C1 segment of cervical spinal cord (tissue), 14 donors: Measurements from ENCODE around the gene STYXL2.

Experiments used
- DNase-seq, 14 donors: peaks; one replicate each; lab custom pipeline; 2025; lab: John Stamatoyannopoulos, UW

Gene STYXL2

DNA sequence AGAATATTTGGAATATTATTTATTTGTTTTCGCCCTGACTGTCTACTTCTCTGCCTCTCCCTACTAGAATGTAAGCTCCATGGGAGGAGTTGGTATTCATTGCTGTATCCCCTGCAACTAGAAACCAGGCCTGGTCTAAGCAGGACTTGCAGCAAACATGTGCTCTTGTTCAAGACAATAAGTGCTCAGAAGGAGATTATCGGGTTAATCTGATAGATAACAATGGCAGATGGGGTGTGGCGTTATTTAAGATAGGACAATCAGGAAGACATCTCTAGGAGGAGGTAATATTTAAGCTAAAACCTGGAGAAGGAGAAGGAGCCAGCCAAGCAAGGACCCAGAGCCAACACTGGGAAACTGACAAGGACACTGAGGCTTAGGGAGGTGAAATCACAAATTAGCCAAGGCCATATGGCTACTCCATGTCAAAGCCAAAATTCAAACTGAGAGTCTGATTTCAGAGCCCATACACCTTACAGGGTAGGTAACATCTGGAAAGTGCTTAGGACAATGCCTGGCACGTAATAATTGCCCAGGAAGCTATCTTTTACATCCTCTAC is 41.5 kb downstream of the STYXL2 start:
- peak in 1 of 14 donors; percentile 90 for DNase-seq

DNA sequence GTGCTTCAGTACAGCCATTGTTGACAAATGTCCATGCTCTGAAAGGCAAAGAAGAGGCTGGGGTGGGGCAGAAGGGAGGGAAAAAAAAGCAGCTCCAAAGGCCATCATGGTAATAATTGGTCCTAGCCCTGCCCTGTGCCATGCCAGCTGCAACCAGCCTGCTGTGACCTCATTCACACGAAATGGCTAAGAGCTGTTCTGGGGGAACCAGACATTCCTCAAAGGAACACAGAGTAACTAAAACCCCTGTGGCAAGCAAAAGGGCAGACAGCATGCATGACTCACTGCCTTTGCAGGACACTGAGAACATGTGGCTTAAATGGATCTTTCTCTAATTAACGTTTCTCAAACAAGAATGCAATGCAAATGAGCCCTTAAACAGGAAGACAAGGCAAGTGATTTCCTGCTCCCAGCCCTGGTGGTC is 42.3 kb downstream of the STYXL2 start:
- peak in 2 of 14 donors; percentile 17 to 54 for DNase-seq

DNA sequence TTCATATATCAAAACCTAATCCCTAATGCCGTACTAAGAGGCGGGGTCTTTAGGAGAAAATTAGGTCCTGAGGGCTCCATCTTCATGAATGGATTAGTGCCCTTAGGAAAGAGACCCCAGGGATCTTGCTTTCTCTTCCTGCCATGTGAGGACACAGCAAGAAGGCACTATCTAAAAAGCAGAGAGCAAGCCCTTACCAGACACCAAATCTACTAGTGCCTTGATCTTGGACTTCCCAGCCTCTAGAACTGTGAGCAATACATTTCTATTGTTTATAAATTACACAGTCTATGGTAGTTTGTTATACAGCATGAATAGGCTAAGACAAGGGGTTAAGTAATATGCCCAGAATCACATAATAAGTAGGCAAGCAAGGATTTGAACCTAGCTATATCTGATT is 42.9 kb downstream of the STYXL2 start:
- no peak for DNase-seq

DNA sequence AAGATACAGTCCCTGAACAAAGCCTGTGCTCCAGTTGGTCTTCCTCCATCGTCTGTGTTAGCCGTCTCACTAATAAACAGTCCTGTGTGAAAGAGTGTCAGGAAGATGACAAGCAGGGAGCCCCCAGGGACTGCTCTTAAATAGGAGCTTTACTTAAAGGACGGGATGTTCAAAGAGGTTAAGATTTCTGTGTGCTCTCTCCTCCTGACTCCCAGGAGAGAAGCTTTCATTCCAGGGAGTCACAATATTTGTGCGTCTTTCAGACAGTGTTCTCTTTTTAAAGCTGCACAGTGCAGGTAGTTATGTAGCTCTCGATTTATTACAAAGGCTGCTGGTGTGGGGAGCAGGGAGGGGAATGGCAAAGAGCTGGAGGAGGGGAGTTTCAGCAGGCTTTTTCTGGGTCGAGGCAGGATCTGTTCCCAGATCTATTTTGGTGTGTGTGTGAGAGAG is 43.5 kb downstream of the STYXL2 start:
- DNase-seq: peak in 1 of 14 donors; percentile 85

DNA sequence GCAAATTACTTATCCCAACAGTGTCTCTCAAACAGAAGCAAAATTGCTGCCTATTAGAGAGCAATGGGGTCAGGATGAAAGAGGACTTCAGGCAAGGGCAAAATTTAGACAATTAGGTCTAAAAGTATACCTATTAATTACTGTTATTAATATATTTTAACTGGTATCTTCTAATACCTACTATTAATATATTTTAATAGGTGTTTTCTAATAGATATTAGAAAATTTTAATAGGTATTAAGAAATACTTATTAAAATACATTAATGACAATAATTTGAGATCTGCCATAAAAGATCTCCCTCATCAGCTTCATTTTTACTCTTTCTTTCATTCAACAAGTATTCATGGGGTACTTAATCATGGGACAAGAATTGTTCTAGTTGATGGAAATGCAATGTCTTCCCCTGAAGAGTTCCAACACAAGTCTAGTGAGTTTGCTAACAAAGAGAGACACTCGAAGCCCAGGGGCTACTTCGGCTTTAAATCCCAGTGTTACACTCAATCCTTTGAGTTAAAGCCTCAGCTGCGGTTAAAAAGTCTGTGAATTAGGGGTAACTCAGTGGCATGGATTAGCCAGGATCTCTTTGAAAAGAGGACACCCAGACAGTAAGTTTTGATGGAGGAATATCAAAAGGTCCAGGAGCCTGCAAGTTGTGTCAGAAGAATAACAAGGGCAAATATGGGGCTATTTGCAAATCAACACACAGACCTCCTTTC is 44.1 kb downstream of the STYXL2 start:
- DNase-seq: peak in 1 of 14 donors; percentile 37

DNA sequence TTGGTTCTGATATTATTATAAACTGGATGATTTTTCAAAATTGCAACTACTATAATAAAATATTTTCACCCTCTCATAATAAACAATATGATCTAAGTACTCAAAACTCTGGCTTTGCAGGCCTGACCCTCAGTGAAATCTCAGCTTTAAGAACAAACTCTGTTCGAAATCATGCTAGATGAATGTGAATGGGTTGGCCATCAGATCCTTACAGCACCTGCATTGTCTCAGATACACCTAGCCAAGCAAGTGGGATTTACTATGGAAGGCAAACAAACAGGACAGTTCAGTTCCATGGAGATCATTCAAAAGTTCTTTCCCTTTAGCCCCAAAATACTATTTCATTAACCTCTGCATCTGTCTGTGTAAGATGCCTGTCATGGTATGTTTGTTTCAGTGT is 44.8 kb downstream of the STYXL2 start:
- DNase-seq: no peak

DNA sequence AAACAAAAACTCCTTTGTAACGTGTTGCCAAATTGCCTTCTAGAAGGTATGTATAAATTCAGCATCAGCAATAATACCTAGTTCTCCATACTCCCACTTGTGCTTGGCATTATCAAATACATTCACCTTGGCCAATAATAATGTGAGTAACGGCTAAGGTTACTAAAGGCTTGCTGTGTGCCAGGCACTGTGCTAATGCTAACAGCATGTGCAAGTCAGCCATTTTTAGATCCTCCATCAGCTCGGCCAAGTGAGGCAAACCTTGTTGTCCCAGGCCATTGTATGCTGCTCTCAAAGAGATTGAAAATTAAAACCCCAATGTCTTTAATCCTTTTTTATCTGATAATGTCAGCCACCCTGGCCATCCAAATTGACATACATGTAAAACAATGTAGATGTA is 48.1 kb downstream of the STYXL2 start:
- no peak for DNase-seq
